Neural progenitor cell (in vitro differentiated cells): ENCODE measurements around the gene SLC6A17.

Experiments used
- EZH2 ChIP-seq: fragments of 200-600 bp; sonication (generic); IDR thresholded peaks from 2 replicates; pipeline ENCODE4 v1.6.1; 2017; ENCODE audit warnings: antibody characterized with exemption, mild to moderate bottlenecking, moderate library complexity
- EZH2phosphoT487 ChIP-seq: fragments of 200-600 bp; sonication (generic); IDR thresholded peaks from 2 replicates; pipeline ENCODE4 v1.6.1; 2017; ENCODE audit warnings: antibody characterized with exemption
- TF ChIP-seq, protein P1 (sequence below): fragments of 200-600 bp; sonication (generic); IDR thresholded peaks from 2 replicates; pipeline ENCODE4 v1.5.1; 2017; ENCODE audit warnings: antibody characterized with exemption, mild to moderate bottlenecking

DNA sequence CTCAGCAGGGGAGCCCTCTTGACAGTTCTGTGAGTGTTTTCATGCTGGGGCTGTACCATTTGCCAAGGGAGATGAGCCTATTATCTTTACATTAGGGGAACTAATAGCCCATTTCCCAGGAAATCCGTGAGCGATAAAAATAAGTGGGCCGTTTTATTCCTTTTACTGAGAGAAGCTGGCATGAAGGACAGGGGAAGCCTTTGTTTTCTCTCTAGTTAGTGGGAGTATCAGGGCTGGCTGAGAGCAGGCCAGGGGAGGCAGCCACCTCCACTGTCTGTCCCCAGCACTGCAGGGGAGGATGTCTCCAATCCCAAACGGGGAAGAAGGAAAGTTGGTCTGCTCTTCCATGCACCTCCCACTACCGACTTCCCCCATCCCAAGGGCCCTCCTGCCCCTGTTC, 35.5 kb upstream of the SLC6A17 start:
- TF ChIP-seq, protein P1, sequence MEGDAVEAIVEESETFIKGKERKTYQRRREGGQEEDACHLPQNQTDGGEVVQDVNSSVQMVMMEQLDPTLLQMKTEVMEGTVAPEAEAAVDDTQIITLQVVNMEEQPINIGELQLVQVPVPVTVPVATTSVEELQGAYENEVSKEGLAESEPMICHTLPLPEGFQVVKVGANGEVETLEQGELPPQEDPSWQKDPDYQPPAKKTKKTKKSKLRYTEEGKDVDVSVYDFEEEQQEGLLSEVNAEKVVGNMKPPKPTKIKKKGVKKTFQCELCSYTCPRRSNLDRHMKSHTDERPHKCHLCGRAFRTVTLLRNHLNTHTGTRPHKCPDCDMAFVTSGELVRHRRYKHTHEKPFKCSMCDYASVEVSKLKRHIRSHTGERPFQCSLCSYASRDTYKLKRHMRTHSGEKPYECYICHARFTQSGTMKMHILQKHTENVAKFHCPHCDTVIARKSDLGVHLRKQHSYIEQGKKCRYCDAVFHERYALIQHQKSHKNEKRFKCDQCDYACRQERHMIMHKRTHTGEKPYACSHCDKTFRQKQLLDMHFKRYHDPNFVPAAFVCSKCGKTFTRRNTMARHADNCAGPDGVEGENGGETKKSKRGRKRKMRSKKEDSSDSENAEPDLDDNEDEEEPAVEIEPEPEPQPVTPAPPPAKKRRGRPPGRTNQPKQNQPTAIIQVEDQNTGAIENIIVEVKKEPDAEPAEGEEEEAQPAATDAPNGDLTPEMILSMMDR: no peak
- TF ChIP-seq EZH2phosphoT487 (no peak), EZH2 (no peak)
